Esophagus muscularis mucosa (tissue), 4 donors: ENCODE data around the gene CA12. TPM values are rescaled to one million over a fixed set of nuclear protein-coding genes. Genes with fewer than 3 reads are reported as not detected.

Experiments
- DNase-seq: peaks from one replicate; pipeline ENCODE4 v3.0.0-alpha.2; 2017; ENCODE audit errors: extremely low spot score
- H3K27ac ChIP-seq, 4 donors: fragments of 200-600 bp; sonication (generic); replicated peaks in 1 of 4; 1 replicate in 3 of 4; 2 replicates in 1 of 4; pipeline ENCODE4 v1.5.1; 2016 to 2019; ENCODE audit warnings: mild to moderate bottlenecking in 1 of 4
- H3K27me3 ChIP-seq, 4 donors: fragments of 200-600 bp; sonication (generic); one replicate each; pipeline versions ENCODE4 v1.5.1 to v1.6.0; 2016 to 2019
- H3K36me3 ChIP-seq, 4 donors: fragments of 200-600 bp; sonication (generic); one replicate each; pipeline ENCODE4 v1.5.1; 2016 to 2019
- H3K4me1 ChIP-seq, 4 donors: fragments of 200-600 bp; sonication (generic); one replicate each; pipeline ENCODE4 v1.5.1; 2016 to 2019
- H3K4me3 ChIP-seq, 4 donors: fragments of 200-600 bp; sonication (generic); 1 replicate in 2 of 4; 2 replicates in 2 of 4; pipeline ENCODE4 v1.5.1; 2016 to 2019; ENCODE audit warnings: mild to moderate bottlenecking in 4 of 4, moderate library complexity in 1 of 4
- H3K9me3 ChIP-seq, 4 donors: fragments of 200-600 bp; sonication (generic); 1 replicate in 3 of 4; 2 replicates in 1 of 4; pipeline ENCODE4 v1.5.1; 2016 to 2019
- EP300 ChIP-seq: sonication (generic); formaldehyde crosslinking; IDR thresholded peaks from one replicate; pipeline ENCODE4 v1.6.1; 2017; ENCODE audit warnings: antibody characterized with exemption
- POLR2A ChIP-seq: fragments of 450-650 bp; IDR thresholded peaks from one replicate; pipeline ENCODE4 v1.6.1; 2017; ENCODE audit warnings: antibody characterized with exemption, moderate library complexity, mild to moderate bottlenecking, low read depth
- POLR2AphosphoS5 ChIP-seq, 2 donors: sonication (generic); formaldehyde crosslinking; IDR thresholded peaks; one replicate each; pipeline ENCODE4 v1.6.1; 2017; ENCODE audit warnings: antibody characterized with exemption in 2 of 2
- WGBS: methylation state at CpG from one replicate; pipeline ENCODE4 v1.1.5; 2018; 5-methylcytosine and 5-hydroxymethylcytosine counted together
- intact Hi-C: fragments of 100-400 bp; cut with DNase I; formaldehyde crosslinking; loops from one replicate; pipeline ENCODE4 v1.15.1; 2023
- total RNA-seq, 4 donors: library from RNA; depleted of rRNA; stranded (reverse); fragments of >200 nt; gene quantifications; one replicate each; pipeline versions ENCODE4 v1.1.0 to v1.2.1, GENCODE V29; 2016
- TF ChIP-seq, protein P1 (sequence below), 3 experiments: fragments of 200-600 bp in 2 of 3; fragments of 450-650 bp in 1 of 3; sonication (generic) in 2 of 3; IDR thresholded peaks; one replicate each; pipeline ENCODE4 v1.5.1; 2017 to 2019; ENCODE audit warnings: antibody characterized with exemption in 3 of 3, mild to moderate bottlenecking in 2 of 3, moderate library complexity in 1 of 3

Gene CA12
- total RNA-seq, 4 donors from 2014 or later, result 2.3 to 14.5 (median 6.0) TPM

DNA sequence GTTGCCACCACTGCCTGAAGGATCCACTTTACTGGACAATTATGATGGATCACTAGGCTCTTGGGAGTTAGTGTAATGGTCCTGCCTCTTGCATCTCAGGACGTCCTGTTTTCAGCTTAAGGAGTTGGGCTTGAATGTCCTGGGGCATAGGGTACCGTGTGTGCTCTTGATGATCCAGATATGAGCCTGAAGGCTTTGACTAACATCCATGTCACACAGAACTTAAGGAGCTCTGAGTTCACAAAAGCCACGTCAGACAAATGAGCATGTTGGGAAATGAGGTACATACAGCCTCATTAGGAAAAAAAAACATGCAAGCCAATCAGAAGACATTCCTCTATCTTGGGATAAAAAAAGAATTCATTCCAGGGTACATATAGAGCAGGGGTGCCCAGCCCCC, 40.8 kb downstream of the CA12 start:
- Histone ChIP-seq H3K4me1 (no peaks in the 10 kb centered on the region), H3K36me3 (no peaks in the 10 kb centered on the region), H3K9me3 (no peaks in the 10 kb centered on the region), H3K4me3 (no peak overlapping the region), H3K27me3 (peaks cover 0 to 4% (median 0%) of the 10 kb centered on the region in 4 donors), H3K27ac (no peak overlapping the region)
- TF ChIP-seq POLR2A (no peak), POLR2AphosphoS5 (IDR thresholded peaks at IDR 0.05) (no peak), EP300 (no peak)
- TF ChIP-seq, protein P1, sequence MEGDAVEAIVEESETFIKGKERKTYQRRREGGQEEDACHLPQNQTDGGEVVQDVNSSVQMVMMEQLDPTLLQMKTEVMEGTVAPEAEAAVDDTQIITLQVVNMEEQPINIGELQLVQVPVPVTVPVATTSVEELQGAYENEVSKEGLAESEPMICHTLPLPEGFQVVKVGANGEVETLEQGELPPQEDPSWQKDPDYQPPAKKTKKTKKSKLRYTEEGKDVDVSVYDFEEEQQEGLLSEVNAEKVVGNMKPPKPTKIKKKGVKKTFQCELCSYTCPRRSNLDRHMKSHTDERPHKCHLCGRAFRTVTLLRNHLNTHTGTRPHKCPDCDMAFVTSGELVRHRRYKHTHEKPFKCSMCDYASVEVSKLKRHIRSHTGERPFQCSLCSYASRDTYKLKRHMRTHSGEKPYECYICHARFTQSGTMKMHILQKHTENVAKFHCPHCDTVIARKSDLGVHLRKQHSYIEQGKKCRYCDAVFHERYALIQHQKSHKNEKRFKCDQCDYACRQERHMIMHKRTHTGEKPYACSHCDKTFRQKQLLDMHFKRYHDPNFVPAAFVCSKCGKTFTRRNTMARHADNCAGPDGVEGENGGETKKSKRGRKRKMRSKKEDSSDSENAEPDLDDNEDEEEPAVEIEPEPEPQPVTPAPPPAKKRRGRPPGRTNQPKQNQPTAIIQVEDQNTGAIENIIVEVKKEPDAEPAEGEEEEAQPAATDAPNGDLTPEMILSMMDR (IDR thresholded peaks at IDR 0.05), result no peak
- intact Hi-C loops, result no loop called here
- no peak for DNase-seq
- 84% methylated on average over 2 of the region's 3 CpGs for WGBS

DNA sequence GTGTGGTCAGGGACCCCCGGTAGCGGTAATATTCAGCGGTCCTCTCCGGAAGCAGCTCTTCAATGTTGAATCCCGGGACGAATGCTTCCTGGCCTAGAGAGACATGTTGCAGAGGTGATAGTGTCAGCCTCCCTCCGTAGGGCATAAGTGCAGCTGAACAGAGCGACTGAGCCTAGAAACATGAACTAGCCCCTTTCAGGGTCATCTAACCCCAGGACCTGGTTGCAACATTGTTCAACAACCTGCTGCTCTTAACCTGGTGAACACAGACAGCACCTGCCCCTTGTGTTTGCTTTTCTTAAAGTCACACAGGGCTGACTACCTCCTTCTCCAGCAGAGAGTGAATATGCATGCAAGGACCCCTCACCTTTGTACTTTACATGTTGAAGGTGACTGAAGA, 41.3 kb downstream of the CA12 start:
- H3K27ac ChIP-seq, result no peak overlapping the region
- no peaks in the 10 kb centered on the region for H3K4me1 ChIP-seq
- DNase-seq, result no peak
- 81% methylated on average over 8 of the region's 8 CpGs for WGBS
- intact Hi-C loops, result no loop called here
- no peaks in the 10 kb centered on the region for H3K9me3 ChIP-seq
- H3K4me3 ChIP-seq, result no peak overlapping the region
- H3K27me3 ChIP-seq, result peaks cover 0 to 4% (median 0%) of the 10 kb centered on the region in 4 donors
- TF ChIP-seq POLR2AphosphoS5 (IDR thresholded peaks at IDR 0.05), result no peak
- TF ChIP-seq EP300, result no peak
- no peak for TF ChIP-seq POLR2A
- TF ChIP-seq, protein P1 (IDR thresholded peaks at IDR 0.05), result no peak
- H3K36me3 ChIP-seq, result no peaks in the 10 kb centered on the region

DNA sequence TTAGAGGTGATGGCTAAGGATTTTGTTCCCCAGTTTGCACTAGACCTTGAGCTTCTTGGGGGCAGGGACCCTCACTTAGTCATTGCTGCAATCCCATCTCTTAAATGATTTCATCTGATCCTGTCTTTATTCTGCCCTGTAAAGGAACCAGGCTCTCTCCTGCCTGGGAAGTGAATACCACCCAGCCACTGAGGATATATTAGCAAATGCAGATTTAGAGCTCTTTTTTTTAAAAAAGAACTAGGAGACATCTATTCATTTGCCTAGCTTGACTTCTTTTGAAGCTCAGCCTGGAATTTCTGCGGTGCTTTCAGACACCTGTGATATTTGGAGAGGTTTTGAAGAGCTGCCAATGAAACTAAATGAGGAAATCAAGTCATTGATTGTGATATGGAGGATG, 41.8 kb downstream of the CA12 start:
- intact Hi-C loops, result no loop called here

DNA sequence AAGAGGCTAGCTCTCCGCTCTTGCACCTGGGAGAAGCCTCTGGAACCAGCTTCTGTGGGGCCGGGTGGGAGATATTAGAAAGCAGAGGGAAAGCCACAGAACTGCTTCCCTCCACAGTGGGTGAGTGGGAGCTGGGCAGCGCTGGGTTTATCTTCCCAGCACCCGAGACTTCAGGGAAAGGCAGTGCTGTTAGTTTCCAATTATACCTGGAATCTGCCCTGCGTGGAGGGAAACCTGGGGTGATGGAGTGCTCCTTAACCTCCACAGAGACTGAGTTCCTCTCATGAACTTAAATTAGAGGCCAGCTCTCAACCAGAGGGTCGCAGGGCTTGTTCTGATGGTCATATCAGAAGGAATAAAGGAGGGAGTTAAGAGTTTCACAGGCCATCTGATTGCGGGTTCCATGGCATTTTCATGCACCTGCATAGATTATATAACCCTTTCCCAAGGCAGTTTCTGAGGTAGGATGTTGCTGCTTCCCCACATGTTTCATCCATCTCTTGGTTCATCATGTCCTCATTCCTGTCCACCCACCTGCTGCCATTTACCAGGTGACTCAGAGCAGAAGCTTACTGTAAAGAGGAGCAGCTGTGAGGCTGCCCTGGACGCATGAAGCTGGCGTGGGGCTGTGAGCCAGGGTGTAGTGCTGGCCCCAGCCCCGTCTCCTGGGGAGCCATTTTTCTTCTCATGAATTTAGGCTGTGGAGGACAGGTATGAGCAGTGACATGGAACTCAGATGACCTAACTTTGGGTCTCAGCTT, 42.5 kb downstream of the CA12 start:
- no peak overlapping the region for H3K27ac ChIP-seq
- no peak for DNase-seq
- 91% methylated on average over 10 of the region's 10 CpGs for WGBS
- no peak overlapping the region for H3K4me3 ChIP-seq
- intact Hi-C loops, result no loop called here
- no peaks in the 10 kb centered on the region for H3K36me3 ChIP-seq
- H3K4me1 ChIP-seq, result no peaks in the 10 kb centered on the region
- TF ChIP-seq EP300, result no peak
- TF ChIP-seq, protein P1 (IDR thresholded peaks at IDR 0.05), result no peak
- no peak for TF ChIP-seq POLR2A
- no peak for TF ChIP-seq POLR2AphosphoS5 (IDR thresholded peaks at IDR 0.05)
- H3K9me3 ChIP-seq, result no peaks in the 10 kb centered on the region
- peaks cover 0 to 4% (median 0%) of the 10 kb centered on the region in 4 donors for H3K27me3 ChIP-seq

More for the DNA sequence above, 41.8 kb downstream of the CA12 start:
- Histone ChIP-seq H3K36me3 (no peaks in the 10 kb centered on the region), H3K27me3 (peaks cover 0 to 4% (median 0%) of the 10 kb centered on the region in 4 donors), H3K27ac (no peak overlapping the region), H3K4me3 (no peak overlapping the region), H3K4me1 (no peaks in the 10 kb centered on the region), H3K9me3 (no peaks in the 10 kb centered on the region)
- TF ChIP-seq POLR2A, result no peak
- WGBS, result 78% methylated on average over 1 of the region's 1 CpG
- no peak for DNase-seq

DNA sequence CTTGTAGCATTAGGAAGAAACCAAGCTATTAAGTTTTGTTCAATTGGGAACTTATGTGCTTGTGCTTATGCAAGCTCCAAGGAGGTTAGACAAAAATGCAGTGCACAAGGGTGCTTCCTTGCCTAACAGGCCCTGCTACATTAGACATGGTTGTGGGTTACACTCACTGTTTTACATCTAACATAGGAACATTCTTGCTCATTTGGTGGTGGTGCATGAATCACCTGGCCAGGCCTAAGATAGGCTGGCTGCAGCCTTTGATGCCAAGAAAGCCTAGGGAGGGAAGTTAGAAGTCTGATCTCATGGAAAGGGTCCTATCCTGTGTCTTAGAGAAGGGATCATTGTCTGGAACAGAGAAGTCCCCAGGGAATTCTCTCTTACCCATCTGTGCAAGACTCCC, 43.5 kb downstream of the CA12 start:
- TF ChIP-seq, protein P1 (IDR thresholded peaks at IDR 0.05), result no peak
- TF ChIP-seq EP300 (no peak), POLR2A (no peak), POLR2AphosphoS5 (IDR thresholded peaks at IDR 0.05) (no peak)

More for the DNA sequence above, 43.5 kb downstream of the CA12 start:
- no peak for DNase-seq
- intact Hi-C loops, result no loop called here
- Histone ChIP-seq H3K9me3 (no peaks in the 10 kb centered on the region), H3K27me3 (peaks cover 0 to 4% (median 0%) of the 10 kb centered on the region in 4 donors), H3K27ac (no peak overlapping the region), H3K36me3 (no peaks in the 10 kb centered on the region), H3K4me3 (no peak overlapping the region), H3K4me1 (no peaks in the 10 kb centered on the region)
